ENCODE data around the gene EBNA1BP2.
"Not testable (repeated sequence)": the region's sequence is repeated elsewhere in the genome, so short reads cannot be mapped to it uniquely, and the experiment has no call there.

The EBNA1BP2 gene

GRCh38 chr1:43171876-43172526, at the start of gene EBNA1BP2, which contains the start of gene CFAP57:
EBNA1BP2 (minus strand) TSS chr1:43172290; CDS start chr1:43172118, 172 bp downstream.
CFAP57 (plus strand) TSS chr1:43172330; CDS start chr1:43172754, 424 bp downstream.
- peak; percentile 39 for DNase-seq

DNA sequence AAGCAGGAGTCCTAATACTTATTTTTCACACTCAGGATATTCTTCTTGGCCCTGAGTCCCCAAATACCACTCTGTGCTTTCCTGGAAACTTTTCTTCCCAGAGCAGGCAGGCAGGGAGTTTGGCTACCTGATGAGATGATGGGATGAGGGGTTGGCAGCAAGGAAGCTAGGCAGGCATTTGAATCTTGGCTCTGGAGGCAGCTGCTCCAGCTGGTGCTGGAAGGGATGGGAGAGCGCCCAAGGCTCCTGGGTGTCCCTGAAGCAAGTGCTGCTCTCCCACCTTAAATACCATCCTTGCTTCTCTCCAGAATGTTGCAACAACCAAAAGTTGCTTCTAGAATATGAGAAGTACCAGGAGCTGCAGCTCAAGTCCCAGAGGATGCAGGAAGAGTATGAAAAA, 49.7 kb upstream of the EBNA1BP2 start:
- DNase-seq = no peak

GRCh38 chr1:43220905-43221778, 49.1 kb upstream of the EBNA1BP2 start:
- DNase-seq = no peak

- no peak for DNase-seq
These were observed 45.7 kb upstream of the EBNA1BP2 start for GRCh38 chr1:43217747-43218146.

GRCh38 chr1:43214501-43215444, 42.7 kb upstream of the EBNA1BP2 start:
- DNase-seq = no peak

GRCh38 chr1:43208277-43208676, 36.2 kb upstream of the EBNA1BP2 start:
- not testable (repeated sequence) for DNase-seq

DNA sequence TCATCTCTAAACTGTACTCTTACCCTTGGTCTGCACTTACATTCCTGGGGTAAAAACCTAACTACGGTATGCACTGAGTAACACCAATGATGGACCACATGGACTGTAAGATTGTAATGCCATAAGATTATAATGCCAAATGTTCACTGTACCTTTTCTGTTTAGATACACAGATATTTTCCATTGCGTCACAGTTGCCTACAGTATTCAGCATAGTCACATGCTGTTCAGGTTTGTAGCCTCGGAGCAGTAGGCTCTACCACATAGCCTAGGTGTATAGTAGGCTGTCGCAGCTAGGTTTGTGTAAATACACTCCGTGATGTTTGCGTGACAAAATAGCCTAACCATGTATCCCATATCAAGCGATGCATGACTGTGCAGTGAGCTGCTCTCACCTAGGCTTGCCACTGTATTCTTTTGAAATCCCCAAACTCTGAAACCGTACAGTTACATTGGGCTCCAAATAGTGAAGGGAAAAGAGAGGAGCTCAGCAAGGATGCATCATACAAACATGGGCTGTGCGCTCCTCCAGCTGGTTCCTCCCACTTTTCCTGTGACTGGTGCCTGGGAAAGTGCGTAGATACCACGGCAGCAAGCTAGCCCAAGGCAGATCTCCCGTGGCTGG, 35.3 kb upstream of the EBNA1BP2 start:
- no peak for DNase-seq

- no peak for DNase-seq
These were observed 34.6 kb upstream of the EBNA1BP2 start for GRCh38 chr1:43206600-43207228.

- DNase-seq = no peak
These were observed 33.6 kb upstream of the EBNA1BP2 start for GRCh38 chr1:43205671-43206070.

- DNase-seq = no peak
These were observed 32.3 kb upstream of the EBNA1BP2 start for GRCh38 chr1:43204394-43204793.

DNA sequence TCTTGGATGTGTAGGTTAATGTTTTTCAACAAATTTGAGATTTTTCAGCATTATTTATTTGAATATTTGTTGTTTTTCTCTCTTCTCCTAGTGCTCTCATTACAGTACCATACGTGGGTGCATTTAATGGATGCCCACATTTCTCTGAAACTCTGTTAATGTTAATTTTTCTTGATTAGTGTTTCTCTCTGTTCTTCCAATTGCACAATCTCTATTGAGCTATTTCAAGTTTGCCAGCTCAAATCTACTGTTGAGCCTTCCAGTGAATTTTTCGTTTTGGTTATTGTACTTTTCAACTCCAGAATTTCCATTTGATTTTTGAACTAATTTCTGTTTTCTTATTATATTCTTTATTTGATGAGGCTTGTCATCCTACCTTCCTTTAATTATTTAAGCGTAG, 31.8 kb upstream of the EBNA1BP2 start:
- DNase-seq = no peak

DNA sequence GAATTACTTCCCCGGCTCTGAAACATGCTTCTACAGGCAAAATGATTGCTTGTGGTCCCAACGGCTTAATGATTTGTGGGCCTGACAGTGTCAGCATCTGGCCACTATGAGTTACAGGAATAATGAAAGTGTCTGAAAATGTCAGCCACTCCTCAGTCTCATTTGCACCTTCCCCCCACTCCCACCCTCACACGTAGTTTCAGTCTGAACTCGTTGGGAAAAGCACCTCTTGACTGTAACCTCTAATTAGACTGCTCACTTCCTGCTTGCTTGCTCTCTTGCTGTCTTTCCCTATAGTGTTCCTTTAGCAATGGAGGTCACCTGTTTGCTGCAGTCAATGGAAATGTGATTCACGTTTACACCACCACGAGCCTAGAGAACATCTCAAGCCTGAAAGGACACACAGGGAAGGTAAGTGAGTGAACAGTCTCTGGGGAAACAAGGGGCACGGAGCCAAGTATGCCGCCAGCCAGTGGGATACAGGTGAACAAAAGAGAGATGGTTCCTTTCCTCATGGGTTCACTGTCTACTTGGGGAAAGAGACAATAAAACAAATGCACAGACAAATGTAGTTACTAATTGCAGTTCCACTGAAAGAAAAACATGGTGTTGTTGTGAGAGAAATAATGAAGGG, 27.1 kb upstream of the EBNA1BP2 start:
- DNase-seq = peak; percentile 74

DNA sequence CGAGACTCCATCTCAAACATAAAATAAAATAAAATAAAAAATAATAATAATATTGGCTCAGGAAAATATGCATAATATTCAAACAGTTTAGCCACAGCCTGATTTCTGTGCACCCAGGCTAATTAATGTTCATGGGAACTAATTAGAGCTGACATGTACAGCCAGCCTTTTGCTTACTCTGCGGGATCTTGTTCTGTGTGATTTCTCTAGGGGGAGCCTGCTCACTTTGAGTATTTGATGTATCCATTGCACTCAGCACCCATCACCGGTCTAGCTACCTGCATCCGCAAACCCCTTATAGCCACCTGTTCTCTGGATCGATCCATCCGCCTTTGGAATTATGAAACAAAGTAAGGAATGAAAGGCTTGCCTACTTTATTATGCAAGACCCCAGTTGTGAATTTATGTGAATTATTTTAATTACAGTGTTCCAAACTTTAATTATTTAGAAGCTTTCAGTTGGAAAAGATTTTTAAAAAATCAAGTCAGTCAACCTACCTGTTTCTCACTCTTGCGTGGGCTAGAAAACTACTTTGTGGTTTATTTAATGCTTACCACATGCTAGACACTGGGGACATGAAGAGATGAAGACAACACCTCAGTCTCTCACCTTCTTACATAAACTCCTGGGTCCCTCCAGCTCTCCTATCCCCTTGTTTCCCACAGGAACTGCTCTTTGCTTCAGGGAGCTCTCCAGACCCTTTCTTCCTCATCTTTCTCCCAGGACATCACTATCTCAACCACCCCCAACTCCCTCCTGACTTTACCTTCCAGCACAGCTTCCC, 25.4 kb upstream of the EBNA1BP2 start:
- no peak for DNase-seq

- no peak for DNase-seq
These were observed 22.4 kb upstream of the EBNA1BP2 start for GRCh38 chr1:43194509-43194908.

GRCh38 chr1:43188106-43188505, 16.0 kb upstream of the EBNA1BP2 start:
- no peak for DNase-seq

DNA sequence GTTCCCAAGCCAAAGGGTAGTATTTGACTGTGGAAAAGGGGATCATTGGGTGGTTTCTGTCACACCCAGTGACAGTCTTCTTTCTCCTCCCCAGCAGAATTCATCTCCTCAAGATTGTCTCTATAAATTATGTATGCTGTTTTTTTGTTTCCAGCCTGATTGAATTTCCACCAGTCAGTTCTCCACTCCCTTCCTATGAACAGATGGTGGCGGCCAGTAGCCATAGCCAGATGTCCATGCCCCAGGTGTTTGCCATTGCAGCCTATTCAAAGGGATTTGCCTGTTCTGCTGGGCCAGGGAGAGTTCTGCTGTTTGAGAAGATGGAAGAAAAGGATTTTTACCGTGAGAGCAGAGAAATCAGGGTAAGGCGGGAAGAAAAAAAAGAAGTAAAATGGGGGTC, 12.9 kb upstream of the EBNA1BP2 start:
- DNase-seq = no peak

DNA sequence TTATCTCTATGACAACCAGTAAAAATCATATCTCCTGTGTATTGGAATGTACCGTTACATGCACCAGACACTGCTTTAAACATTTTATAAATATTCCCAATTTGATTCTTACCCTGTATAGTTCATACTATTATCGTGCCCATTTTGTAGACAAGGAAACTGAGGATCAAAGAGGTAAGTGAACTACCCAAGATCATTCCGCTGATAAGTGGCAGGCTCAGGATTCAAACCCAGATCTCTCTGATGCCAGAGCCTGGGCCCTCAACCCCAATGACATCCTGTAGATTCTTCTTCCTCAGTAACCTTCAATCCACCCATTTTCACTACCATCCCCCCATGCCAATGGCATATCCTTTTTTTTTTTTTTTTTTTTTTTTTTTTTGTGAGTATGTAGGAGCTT, 12.3 kb upstream of the EBNA1BP2 start:
- DNase-seq = no peak

DNA sequence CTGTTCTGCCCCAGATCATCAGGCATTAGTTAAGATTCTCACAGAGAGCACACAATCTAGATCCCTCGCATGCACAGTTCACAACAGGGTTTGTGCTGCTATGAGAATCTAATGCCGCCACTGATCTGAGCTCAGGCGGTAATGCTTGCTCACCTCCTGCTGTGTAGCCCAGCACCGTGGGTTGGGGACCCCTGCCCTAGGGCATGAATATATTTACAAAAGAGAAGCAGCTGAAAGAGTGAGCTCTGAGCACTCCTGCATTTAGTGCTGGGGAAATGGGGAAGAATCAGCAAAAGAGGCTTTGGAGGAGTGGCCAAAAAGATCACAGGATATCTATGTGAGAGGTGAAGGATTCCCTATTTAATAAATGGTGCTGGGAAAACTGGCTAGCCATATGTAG, 5.6 kb upstream of the EBNA1BP2 start:
- no peak for DNase-seq

DNA sequence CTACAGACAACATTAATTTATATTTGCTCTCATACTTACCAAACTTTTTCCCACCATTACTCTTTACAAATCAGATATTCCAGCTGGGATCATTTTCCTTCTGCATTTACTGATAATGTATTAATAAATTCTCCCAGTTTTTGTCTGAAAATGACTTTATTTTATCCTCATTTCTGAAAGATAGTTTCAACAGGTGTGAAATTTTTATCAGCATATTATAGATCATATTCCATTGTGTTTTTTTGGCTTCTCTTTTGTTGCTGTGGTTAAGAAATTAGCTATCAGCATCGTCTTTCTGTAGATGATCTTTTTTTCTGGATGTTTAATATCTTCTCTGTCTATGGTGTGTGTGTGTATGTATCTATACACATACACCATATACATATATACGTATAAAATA, 2.8 kb upstream of the EBNA1BP2 start:
- DNase-seq = no peak

DNA sequence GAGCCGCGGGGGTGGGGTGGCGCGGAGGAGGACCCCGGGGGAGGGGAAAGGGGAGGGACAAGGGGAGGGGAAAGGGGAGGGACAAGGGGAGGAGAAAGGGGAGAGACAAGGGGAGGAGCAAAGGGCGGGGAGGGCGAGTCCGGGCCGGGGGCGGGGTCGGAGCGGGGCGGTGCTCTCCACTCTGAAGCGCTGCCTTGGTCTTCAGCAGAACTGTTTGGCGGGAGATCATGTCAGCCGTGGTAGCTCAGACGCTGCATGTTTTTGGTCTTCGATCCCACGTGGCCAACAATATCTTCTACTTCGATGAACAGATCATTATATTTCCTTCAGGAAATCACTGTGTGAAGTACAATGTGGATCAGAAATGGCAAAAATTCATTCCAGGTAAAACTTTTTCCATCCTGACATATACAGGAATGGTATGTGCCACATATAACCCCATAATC, 460 bp upstream of the EBNA1BP2 start:
- DNase-seq = peak; percentile 39

Data from NCI-H187 treated with DMSO at 0.1 percent for 48 hours (cell line).